WTC11 (cell line): ENCODE results near the gene FSD1L. TPM values are rescaled to one million over a fixed set of nuclear protein-coding genes. Genes with fewer than 3 reads are reported as not detected.

Experiments
- ATAC-seq: fragments of 200-7000 bp; cut with Tn5 transposase; 2 replicates; pipeline ENCODE4 v1.10.0; 2021; ENCODE audit warnings: mild to moderate bottlenecking, moderate library complexity
- CTCF ChIA-PET: fragments of 300-600 bp; sonication (Branson Sonifier 250); formaldehyde crosslinking; loops from one replicate; lab custom pipeline; 2021; ENCODE audit warnings: antibody characterized with exemption; lab: Charles Lee
- POLR2A ChIA-PET: fragments of 350-600 bp; sonication (Branson Sonifier 250); formaldehyde crosslinking; loops from one replicate; lab custom pipeline; 2021; ENCODE audit warnings: antibody characterized with exemption; lab: Charles Lee
- DNase-seq: peaks from one replicate; pipeline ENCODE4 v3.0.0; 2021; ENCODE audit warnings: low spot score
- H3K27ac Mint-ChIP-seq: 2 replicates; pipeline ENCODE4 v1.8.0; 2021; ENCODE audit warnings: mixed read lengths
- H3K27me3 Mint-ChIP-seq: 2 replicates; pipeline ENCODE4 v1.8.0; 2021; ENCODE audit warnings: low read depth, mild to moderate bottlenecking, moderate library complexity, mixed read lengths
- H3K36me3 Mint-ChIP-seq: 2 replicates; pipeline ENCODE4 v1.8.0; 2021; ENCODE audit warnings: mixed read lengths
- H3K4me1 Mint-ChIP-seq: 2 replicates; pipeline ENCODE4 v1.8.0; 2022; ENCODE audit warnings: mixed read lengths
- H3K4me3 Mint-ChIP-seq: 2 replicates; pipeline ENCODE4 v1.8.0; 2021; ENCODE audit warnings: mild to moderate bottlenecking, moderate library complexity, mixed read lengths
- H3K9me3 Mint-ChIP-seq: 2 replicates; pipeline ENCODE4 v1.8.0; 2021; ENCODE audit warnings: mixed read lengths
- FOXK1 ChIP-seq: sonication (generic); formaldehyde crosslinking; IDR thresholded peaks from 2 replicates; pipeline ENCODE4 v1.8.0; 2022; ENCODE audit warnings: mild to moderate bottlenecking, moderate library complexity, missing genetic modification reagents
- GRHL2 ChIP-seq: fragments of 250-450 bp; sonication (Bioruptor Pico); IDR thresholded peaks from 2 replicates; pipeline ENCODE4 v1.8.0; 2022; ENCODE audit warnings: mild to moderate bottlenecking, moderate library complexity; ENCODE audit not compliant: insufficient replicate concordance, severe bottlenecking
- NFE2L1 ChIP-seq: sonication (generic); formaldehyde crosslinking; IDR thresholded peaks from 2 replicates; pipeline ENCODE4 v1.8.1; 2023; ENCODE audit warnings: missing genetic modification reagents
- OVOL2 ChIP-seq: fragments of 250-450 bp; sonication (Bioruptor Pico); IDR thresholded peaks from 2 replicates; pipeline ENCODE4 v1.9.0; 2021; ENCODE audit warnings: mild to moderate bottlenecking, borderline replicate concordance
- ZNF263 ChIP-seq: sonication (generic); formaldehyde crosslinking; IDR thresholded peaks from 2 replicates; pipeline ENCODE4 v1.8.1; 2022; ENCODE audit warnings: low read depth, mild to moderate bottlenecking, moderate library complexity, missing genetic modification reagents
- total RNA-seq: library from RNA; stranded (reverse); gene quantifications from 3 replicates; pipeline ENCODE4 v1.2.3, GENCODE V29; 2021
- TF ChIP-seq, protein P1 (sequence below): sonication (generic); formaldehyde crosslinking; IDR thresholded peaks from 2 replicates; pipeline ENCODE4 v1.8.0; 2022; ENCODE audit warnings: mild to moderate bottlenecking, missing genetic modification reagents
- TF ChIP-seq, protein P2 (sequence below): fragments of 250-450 bp; sonication (Bioruptor Pico); conservative IDR thresholded peaks from 2 replicates; pipeline ENCODE4 v1.9.0; 2021; ENCODE audit warnings: mild to moderate bottlenecking
- TF ChIP-seq, protein P3 (sequence below): sonication (generic); formaldehyde crosslinking; IDR thresholded peaks from 2 replicates; pipeline ENCODE4 v1.8.0; 2022; ENCODE audit warnings: missing genetic modification reagents
- TF ChIP-seq, protein P4 (sequence below): sonication (generic); formaldehyde crosslinking; IDR thresholded peaks from 2 replicates; pipeline ENCODE4 v1.8.1; 2023; ENCODE audit warnings: mild to moderate bottlenecking, moderate library complexity, missing genetic modification reagents
- TF ChIP-seq, protein P5 (sequence below): sonication (generic); formaldehyde crosslinking; IDR thresholded peaks from 2 replicates; pipeline ENCODE4 v1.8.0; 2023; ENCODE audit warnings: missing genetic modification reagents
- TF ChIP-seq, protein P6 (sequence below): fragments of 250-450 bp; sonication (Bioruptor Pico); IDR thresholded peaks from 2 replicates; pipeline ENCODE4 v1.8.0; 2021; ENCODE audit warnings: mild to moderate bottlenecking
- TF ChIP-seq, protein P7 (sequence below): fragments of 250-450 bp; sonication (Bioruptor Pico); IDR thresholded peaks from 2 replicates; pipeline ENCODE4 v1.9.0; 2021; ENCODE audit warnings: mild to moderate bottlenecking, borderline replicate concordance
- TF ChIP-seq, protein P8 (sequence below): sonication (generic); formaldehyde crosslinking; IDR thresholded peaks from 2 replicates; pipeline ENCODE4 v1.8.0; 2022; ENCODE audit warnings: mild to moderate bottlenecking, missing genetic modification reagents
- TF ChIP-seq, protein P9 (sequence below): sonication (generic); formaldehyde crosslinking; IDR thresholded peaks from 2 replicates; pipeline ENCODE4 v1.8.1; 2022; ENCODE audit warnings: low read depth, missing genetic modification reagents, borderline replicate concordance

The FSD1L gene
- total RNA-seq, 1 experiment from 2014 or later: 5.3 TPM

DNA sequence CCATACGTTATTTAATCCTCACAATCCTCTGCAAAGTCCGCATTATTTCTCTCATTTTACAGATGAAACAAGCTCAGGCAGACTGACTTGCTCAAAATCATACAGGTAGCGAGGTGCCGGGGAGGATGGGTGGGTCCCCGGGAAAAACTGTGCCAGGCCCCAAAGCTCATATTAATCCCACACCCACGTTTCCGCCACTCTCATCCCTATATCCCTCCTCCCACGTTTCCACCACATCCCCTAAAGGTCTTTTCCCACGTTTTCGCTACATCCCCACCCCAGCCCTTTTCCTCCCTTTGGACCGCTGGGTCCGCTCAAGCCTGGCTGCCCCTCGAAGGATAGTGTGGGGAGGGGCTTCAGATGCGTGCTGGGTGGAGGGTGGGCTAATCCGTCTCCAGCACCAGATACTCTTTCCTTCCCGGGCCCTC is 434 bp upstream of the FSD1L start (continued):
- TF ChIP-seq, protein P1, sequence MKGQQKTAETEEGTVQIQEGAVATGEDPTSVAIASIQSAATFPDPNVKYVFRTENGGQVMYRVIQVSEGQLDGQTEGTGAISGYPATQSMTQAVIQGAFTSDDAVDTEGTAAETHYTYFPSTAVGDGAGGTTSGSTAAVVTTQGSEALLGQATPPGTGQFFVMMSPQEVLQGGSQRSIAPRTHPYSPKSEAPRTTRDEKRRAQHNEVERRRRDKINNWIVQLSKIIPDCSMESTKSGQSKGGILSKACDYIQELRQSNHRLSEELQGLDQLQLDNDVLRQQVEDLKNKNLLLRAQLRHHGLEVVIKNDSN (CRISPR knock-in tag): no peak
- TF ChIP-seq, protein P2, sequence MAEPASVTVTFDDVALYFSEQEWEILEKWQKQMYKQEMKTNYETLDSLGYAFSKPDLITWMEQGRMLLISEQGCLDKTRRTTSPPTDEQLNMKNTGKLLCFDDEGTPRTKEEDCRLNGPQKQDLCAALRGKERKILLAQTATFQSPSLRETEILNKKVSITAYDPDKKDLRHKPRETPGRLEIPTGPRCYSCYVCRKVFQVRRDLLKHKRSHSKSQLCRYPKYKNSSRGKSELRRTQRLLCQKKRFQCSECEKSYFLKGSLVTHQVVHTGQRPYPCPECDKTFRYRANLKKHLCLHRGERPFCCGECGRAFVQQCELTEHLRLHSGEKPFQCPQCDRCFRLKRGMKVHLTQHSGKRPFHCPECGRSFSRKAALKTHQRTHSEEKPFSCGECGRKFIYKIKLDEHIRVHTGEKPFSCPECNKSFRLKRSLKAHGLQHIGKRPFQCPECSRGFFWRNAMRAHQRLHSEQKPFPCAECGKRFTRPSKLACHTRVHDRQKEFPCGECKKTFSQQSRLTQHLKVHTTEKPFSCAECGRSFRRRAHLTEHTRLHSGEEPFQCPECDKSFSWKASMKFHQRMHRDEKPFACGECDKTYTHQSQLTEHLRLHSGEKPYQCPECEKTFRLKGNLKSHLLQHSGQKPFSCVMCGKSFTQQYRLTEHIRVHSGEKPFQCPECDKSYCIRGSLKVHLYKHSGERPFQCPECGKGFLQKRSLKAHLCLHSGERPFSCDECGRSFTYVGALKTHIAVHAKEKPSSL (CRISPR knock-in tag): no peak

DNA sequence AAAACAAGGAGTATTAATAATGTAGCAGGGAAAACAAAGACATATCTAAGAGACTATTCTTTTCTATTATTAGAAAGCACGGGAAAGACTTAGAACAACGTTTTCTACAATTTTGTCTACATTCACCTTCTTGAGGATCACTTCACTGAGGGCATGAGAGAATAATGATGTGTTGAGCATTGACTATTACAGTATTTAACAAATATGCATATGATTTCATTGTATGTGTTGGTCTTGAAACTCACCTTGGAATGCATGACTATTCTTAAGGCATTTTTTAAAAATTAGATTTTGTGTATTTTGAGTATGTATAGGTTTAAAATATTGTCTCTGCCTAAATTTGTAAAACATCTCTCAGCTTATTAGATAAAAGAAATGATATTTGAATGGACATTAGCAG is 1.2 kb downstream of the FSD1L start:
- ATAC-seq: no peak
- H3K4me1 Mint-ChIP-seq: peaks cover 36% of the 10 kb centered on the region
- TF ChIP-seq, protein P3, sequence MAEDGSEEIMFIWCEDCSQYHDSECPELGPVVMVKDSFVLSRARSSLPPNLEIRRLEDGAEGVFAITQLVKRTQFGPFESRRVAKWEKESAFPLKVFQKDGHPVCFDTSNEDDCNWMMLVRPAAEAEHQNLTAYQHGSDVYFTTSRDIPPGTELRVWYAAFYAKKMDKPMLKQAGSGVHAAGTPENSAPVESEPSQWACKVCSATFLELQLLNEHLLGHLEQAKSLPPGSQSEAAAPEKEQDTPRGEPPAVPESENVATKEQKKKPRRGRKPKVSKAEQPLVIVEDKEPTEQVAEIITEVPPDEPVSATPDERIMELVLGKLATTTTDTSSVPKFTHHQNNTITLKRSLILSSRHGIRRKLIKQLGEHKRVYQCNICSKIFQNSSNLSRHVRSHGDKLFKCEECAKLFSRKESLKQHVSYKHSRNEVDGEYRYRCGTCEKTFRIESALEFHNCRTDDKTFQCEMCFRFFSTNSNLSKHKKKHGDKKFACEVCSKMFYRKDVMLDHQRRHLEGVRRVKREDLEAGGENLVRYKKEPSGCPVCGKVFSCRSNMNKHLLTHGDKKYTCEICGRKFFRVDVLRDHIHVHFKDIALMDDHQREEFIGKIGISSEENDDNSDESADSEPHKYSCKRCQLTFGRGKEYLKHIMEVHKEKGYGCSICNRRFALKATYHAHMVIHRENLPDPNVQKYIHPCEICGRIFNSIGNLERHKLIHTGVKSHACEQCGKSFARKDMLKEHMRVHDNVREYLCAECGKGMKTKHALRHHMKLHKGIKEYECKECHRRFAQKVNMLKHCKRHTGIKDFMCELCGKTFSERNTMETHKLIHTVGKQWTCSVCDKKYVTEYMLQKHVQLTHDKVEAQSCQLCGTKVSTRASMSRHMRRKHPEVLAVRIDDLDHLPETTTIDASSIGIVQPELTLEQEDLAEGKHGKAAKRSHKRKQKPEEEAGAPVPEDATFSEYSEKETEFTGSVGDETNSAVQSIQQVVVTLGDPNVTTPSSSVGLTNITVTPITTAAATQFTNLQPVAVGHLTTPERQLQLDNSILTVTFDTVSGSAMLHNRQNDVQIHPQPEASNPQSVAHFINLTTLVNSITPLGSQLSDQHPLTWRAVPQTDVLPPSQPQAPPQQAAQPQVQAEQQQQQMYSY (CRISPR knock-in tag): no peak
- TF ChIP-seq, protein P4, sequence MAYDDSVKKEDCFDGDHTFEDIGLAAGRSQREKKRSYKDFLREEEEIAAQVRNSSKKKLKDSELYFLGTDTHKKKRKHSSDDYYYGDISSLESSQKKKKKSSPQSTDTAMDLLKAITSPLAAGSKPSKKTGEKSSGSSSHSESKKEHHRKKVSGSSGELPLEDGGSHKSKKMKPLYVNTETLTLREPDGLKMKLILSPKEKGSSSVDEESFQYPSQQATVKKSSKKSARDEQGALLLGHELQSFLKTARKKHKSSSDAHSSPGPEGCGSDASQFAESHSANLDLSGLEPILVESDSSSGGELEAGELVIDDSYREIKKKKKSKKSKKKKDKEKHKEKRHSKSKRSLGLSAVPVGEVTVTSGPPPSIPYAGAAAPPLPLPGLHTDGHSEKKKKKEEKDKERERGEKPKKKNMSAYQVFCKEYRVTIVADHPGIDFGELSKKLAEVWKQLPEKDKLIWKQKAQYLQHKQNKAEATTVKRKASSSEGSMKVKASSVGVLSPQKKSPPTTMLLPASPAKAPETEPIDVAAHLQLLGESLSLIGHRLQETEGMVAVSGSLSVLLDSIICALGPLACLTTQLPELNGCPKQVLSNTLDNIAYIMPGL (CRISPR knock-in tag): no peak
- TF ChIP-seq, protein P5, sequence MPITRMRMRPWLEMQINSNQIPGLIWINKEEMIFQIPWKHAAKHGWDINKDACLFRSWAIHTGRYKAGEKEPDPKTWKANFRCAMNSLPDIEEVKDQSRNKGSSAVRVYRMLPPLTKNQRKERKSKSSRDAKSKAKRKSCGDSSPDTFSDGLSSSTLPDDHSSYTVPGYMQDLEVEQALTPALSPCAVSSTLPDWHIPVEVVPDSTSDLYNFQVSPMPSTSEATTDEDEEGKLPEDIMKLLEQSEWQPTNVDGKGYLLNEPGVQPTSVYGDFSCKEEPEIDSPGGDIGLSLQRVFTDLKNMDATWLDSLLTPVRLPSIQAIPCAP (CRISPR knock-in tag): no peak
- no peak for TF ChIP-seq ZNF263 (CRISPR knock-in tag)
- TF ChIP-seq, protein P6, sequence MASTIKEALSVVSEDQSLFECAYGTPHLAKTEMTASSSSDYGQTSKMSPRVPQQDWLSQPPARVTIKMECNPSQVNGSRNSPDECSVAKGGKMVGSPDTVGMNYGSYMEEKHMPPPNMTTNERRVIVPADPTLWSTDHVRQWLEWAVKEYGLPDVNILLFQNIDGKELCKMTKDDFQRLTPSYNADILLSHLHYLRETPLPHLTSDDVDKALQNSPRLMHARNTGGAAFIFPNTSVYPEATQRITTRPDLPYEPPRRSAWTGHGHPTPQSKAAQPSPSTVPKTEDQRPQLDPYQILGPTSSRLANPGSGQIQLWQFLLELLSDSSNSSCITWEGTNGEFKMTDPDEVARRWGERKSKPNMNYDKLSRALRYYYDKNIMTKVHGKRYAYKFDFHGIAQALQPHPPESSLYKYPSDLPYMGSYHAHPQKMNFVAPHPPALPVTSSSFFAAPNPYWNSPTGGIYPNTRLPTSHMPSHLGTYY: no peak
- TF ChIP-seq, protein P7, sequence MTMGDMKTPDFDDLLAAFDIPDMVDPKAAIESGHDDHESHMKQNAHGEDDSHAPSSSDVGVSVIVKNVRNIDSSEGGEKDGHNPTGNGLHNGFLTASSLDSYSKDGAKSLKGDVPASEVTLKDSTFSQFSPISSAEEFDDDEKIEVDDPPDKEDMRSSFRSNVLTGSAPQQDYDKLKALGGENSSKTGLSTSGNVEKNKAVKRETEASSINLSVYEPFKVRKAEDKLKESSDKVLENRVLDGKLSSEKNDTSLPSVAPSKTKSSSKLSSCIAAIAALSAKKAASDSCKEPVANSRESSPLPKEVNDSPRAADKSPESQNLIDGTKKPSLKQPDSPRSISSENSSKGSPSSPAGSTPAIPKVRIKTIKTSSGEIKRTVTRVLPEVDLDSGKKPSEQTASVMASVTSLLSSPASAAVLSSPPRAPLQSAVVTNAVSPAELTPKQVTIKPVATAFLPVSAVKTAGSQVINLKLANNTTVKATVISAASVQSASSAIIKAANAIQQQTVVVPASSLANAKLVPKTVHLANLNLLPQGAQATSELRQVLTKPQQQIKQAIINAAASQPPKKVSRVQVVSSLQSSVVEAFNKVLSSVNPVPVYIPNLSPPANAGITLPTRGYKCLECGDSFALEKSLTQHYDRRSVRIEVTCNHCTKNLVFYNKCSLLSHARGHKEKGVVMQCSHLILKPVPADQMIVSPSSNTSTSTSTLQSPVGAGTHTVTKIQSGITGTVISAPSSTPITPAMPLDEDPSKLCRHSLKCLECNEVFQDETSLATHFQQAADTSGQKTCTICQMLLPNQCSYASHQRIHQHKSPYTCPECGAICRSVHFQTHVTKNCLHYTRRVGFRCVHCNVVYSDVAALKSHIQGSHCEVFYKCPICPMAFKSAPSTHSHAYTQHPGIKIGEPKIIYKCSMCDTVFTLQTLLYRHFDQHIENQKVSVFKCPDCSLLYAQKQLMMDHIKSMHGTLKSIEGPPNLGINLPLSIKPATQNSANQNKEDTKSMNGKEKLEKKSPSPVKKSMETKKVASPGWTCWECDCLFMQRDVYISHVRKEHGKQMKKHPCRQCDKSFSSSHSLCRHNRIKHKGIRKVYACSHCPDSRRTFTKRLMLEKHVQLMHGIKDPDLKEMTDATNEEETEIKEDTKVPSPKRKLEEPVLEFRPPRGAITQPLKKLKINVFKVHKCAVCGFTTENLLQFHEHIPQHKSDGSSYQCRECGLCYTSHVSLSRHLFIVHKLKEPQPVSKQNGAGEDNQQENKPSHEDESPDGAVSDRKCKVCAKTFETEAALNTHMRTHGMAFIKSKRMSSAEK: no peak
- no peak for TF ChIP-seq NFE2L1 (CRISPR knock-in tag)
- TF ChIP-seq FOXK1 (CRISPR knock-in tag): no peak
- TF ChIP-seq, protein P8, sequence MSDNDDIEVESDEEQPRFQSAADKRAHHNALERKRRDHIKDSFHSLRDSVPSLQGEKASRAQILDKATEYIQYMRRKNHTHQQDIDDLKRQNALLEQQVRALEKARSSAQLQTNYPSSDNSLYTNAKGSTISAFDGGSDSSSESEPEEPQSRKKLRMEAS: no peak
- TF ChIP-seq OVOL2 (CRISPR knock-in tag): no peak
- no peak for TF ChIP-seq GRHL2 (CRISPR knock-in tag)
- TF ChIP-seq, protein P9, sequence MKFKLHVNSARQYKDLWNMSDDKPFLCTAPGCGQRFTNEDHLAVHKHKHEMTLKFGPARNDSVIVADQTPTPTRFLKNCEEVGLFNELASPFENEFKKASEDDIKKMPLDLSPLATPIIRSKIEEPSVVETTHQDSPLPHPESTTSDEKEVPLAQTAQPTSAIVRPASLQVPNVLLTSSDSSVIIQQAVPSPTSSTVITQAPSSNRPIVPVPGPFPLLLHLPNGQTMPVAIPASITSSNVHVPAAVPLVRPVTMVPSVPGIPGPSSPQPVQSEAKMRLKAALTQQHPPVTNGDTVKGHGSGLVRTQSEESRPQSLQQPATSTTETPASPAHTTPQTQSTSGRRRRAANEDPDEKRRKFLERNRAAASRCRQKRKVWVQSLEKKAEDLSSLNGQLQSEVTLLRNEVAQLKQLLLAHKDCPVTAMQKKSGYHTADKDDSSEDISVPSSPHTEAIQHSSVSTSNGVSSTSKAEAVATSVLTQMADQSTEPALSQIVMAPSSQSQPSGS (CRISPR knock-in tag): no peak

More for the DNA sequence above, 1.2 kb downstream of the FSD1L start:
- H3K9me3 Mint-ChIP-seq: no peaks in the 10 kb centered on the region
- H3K36me3 Mint-ChIP-seq: no peaks in the 10 kb centered on the region
- peak overlapping the region; percentile 93; the same call in 1 of the 2 replicates for H3K27ac Mint-ChIP-seq
- DNase-seq: no peak
- POLR2A ChIA-PET: no interaction called here
- H3K27me3 Mint-ChIP-seq: no peaks in the 10 kb centered on the region; the same call in none of the 2 replicates
- CTCF ChIA-PET: interaction anchor here (1.3 to 2.5 kb wide), 3 partner anchors 10 to 34 kb away, joined by 3 to 7 read pairs (median 6); no protein-coding TSS in a partner anchor
- peak overlapping the region; percentile 88 for H3K4me3 Mint-ChIP-seq
